GM21360 (cell line): ENCODE data around the gene CCDC78.

ENCODE experiments used
- ATAC-seq: cut with Tn5 transposase; IDR thresholded peaks from one replicate; pipeline ENCODE4 v1.9.1; 2021; ENCODE audit warnings: mild to moderate bottlenecking, moderate library complexity; ENCODE audit not compliant: unreplicated experiment

CCDC78 gene

GRCh38 chr16:740459-740763 is 14.2 kb upstream of the CCDC78 start:
- ATAC-seq = peak; percentile 4

DNA sequence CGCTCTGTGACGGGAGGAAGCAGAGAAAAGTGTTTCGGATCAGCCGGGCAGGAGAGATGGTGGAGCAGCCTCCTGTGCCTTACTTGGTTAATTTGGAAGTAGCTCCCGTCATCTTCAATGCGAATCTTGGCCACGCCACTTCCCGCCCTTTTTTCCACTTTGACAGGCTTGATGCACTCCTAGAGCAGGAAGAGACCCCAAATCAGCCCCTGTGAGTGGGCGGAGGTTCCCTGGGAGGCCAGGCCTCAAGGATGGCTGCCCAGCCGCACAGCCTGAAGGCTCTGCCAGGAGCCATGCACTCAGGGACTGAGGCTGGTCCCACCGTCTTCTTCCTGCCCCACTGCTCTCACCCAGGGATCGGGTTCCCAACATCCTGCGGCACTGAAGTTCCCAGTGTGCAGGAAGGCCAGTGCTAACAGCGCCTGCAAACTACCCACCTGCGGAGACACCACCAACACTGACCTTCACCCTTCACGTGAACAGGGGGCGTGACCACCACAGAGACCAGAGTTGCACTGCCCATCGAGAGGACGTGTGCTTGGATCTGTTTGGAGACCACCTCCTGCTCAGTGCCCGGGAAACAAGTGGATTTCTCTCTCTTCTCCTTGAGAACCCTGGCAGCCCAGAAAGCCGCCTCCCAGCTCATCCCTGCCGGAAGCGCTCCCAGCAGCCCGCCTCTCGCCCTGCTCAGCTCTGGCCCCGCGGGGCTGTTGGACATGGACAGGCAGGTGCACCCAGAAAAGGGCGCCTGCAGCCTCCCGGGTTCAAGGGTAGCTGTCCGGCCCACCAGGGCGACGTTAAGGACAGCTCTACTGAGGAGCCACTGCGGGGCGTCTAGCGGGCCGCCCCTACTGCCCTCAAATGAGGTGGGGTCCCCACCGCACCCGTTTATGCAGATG is 13.6 kb upstream of the CCDC78 start:
- ATAC-seq = no peak

DNA sequence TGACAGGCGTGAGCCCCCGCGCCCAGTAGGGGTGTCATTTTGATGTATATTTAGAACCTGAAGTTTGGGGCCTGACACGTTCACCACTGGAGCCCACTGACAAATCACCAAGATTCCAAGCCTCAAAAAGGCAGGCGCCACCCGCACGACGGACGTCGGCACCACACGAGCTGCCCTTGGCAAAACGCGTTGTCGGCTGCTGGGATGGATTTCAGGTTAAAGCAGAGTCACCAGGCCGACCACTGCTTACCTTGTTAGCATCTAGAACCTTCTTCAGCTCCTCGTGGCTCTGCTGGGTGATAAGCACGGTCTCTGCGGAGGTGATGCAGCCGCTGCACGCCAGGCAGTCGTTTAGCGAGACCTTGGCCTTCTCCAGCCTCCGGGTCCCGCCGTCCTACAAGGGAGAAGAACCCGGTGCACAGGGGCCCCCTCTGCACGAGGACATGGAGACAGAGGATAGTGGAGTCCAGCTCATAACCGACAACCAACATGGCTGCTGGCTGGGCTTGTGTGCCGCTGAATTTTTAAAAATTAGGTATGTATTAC is 10.8 kb upstream of the CCDC78 start:
- no peak for ATAC-seq

GRCh38 chr16:735982-736453 is 9.8 kb upstream of the CCDC78 start:
- no peak for ATAC-seq

DNA sequence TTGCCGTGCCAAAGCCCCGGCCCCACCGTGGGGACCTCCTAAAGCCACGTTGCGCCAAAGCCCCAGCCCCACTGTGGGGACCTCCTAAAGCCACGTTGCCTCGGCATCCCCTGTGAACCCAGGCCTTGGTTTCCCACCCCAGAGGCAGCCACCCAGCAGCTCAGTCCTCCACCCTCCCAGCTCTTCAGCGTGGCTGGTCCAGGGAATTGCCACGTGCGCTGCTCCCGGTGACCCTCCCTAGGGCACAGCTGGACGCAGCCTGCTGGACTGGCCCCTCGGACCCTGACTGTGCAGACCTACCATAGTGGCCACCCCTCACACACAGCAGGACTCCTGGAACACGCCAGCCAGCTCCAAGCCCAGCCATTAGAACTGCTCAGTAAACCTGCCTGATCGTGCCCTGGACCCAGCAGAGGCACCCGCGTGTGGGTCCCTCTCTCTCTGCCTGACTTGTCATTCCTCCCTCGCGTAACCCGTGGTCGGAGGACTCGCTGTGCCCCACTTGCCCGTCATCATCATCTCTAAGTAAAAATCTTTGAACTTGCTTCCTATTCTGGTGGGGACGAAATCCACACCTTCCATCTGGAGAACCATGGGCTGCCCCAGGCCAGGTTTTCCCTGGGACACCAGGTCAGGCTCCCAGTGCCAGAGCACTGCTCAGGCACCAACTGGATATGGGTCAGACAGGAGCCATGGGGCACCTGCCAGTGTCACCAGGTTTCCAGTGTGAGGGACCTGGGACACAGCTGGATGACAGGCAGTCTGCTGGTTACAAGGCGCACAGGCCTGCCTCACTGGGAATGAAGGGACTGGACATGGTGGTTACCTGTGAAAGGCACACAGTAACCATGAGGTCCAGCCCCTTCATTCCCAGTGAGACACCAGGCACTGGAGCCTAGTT is 9.0 kb upstream of the CCDC78 start:
- ATAC-seq = no peak

DNA sequence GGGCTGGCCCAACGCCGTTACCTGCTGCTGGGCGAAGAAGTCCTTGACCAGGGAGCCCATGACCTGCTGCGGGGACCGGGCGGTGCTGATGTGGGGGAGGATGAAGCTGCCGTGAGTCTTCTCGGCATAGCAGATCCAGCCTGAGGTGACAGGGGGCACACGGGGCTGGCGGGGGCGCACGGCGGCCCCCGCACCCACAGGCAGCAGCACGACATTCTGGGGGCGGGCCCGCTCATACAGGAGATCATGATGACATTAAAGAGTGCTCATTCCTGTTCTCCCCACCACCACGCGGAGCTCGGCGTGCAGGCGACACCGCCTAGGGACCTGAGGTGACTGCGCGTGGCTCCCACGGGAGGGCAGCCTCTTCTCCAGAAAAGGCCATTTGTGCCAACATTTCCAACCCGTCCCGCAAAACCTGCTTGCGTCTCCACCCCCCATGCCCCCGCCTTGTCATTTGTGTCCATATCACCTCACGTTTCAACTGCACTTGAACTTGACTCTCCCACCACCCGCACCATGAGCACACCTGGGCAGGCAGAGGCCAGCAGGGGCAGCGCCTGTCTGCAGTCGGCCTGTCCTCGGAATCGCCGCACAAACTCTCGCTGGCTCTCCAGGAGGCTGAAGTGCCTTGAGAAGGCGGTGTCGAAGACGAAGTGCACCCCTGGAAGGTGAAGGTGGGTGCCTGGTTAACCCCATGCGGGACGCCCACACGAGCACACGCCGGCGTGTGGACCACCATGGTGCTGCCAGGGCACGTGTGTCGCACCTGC is 8.2 kb upstream of the CCDC78 start:
- ATAC-seq = no peak

DNA sequence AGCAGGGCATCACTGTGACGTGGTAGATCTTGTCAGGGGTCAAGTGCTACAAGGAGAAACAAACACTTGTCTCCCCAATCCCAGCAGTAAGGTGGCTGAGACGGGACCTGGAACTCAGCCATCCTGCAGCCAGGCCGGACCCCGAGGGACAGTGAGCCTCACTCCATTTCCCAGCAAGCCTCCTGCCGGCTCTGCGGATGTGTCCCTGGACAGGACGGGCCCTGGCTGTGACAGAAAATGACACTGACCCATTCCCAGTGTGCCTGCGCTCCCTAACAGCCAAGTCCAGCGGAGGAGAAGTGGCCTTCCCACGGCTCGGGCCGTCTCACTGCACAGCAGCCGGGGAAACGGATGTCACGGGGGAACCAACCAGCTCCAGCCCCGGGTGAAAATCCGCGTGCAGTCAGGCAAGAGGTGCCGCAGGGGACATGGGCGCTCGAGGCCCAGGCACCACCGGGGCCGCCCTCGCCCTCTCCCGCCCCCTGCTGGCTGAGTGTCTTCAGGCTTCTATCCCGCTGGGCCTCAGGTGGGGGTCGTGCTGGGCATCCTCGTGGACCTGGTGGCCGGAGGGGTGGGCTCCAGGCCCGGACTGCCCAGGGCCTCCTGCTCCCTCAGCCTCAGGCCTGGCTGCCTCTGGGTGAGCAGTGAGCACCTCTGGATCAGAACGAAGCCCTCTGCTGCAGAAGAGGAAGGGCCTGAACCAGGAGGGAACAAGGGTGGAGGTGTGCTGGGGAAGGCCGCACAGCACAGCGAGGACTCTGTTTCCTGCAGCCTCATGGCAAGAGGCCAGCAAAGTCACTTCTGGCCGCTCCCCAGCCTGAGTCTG is 7.4 kb upstream of the CCDC78 start:
- no peak for ATAC-seq

GRCh38 chr16:732936-733335 is 6.7 kb upstream of the CCDC78 start:
- no peak for ATAC-seq

DNA sequence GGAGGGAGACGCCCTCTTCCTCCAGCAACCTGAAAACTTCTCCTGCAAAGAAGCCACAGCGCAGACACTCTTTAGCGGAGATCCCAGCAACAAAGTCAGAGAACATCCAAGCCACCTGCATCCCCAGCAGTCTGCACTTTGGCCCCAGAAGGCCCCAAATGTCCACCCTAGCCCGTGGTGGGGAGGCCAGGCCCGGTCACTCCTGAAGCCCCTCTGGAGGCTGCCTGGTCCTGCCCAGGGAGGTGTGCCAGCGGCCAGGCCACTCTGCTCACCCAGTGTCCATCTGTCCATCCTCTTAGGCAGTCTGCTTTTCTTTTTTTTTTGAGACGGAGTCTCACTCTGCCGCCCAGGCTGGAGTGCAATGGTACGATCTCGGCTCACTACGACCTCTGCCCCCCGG is 6.1 kb upstream of the CCDC78 start:
- no peak for ATAC-seq

- ATAC-seq = no peak
Observed at GRCh38 chr16:730666-731509, 4.6 kb upstream of the CCDC78 start.

GRCh38 chr16:729768-730665 is 3.8 kb upstream of the CCDC78 start:
- ATAC-seq = no peak

GRCh38 chr16:728890-729744 is 2.9 kb upstream of the CCDC78 start:
- no peak for ATAC-seq

GRCh38 chr16:728131-728889 is 2.1 kb upstream of the CCDC78 start:
- ATAC-seq = no peak

DNA sequence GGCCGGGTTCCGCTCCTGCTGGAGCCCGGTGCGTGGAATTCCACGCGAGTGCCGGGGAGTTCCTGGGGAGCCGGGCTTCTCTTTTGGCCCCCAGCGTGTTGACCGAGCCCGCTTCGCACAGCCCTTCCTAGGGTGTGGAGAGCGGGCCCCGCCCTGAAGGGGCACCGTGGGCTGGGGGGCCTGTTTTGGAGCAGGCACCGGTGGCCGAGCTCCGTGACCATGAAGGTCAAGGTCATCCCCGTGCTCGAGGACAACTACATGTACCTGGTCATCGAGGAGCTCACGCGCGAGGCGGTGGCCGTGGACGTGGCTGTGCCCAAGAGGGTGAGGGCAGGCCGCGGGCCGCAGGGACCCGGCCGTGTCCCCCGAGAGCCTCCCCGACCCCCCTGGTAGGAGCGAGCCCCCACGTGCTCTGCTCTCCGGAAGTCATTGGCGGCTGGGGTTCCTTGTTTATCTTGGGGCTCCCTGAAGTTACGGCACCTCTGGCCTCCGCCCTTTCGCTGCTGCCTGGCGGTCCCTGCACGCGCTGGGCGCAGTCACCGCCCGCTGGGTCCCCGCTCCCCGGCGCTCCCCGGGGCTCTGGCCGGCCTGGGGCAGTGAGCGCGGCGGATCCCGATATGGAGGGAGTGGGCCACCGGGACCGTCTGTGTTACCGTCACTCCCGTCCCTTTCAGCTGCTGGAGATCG is 1.2 kb upstream of the CCDC78 start:
- ATAC-seq = no peak

- ATAC-seq = no peak
Observed at GRCh38 chr16:726188-726437, 130 bp downstream of the CCDC78 start.
